ENCODE results near the gene ALK.
"Not testable (repeated sequence)": the region's sequence is repeated elsewhere in the genome, so short reads cannot be mapped to it uniquely, and the experiment has no call there.

The ALK gene

DNA sequence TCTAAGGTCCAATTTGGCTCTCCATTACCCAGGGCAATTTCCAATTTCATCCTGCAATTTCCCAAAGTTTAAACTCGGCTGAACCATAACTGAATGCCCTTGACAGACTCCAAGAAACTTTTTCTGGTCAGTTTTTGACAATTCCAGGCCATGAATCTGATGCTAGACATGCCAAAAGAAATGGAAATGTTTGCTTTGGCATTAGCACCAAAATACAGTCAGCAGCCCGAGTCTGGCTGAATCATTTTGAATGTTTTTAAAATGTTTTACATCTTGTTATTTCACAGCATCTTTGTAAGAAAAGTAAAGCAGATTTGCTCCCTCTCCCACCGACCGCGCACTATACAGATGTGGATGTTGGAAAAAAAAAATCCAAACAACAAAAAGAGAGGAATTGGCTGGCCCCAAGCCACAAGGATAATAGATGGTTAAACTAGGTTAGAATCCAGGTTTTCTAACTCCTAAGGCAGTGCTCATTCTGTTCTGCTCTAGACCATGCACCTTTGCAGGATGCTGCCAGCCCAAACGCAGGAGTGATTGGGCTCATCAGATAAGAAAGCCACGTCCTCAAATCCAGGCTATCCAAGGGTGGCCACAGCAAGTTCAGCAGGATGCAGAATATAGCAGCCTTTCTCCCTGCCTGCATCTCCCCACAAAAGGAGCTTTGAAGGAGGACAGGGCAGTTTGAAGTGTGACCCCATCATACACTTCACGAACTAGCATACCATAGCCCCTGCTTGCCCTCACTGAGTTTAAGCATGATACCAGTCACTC is 167.5 kb downstream of the ALK start:
- no peak for DNase-seq

DNA sequence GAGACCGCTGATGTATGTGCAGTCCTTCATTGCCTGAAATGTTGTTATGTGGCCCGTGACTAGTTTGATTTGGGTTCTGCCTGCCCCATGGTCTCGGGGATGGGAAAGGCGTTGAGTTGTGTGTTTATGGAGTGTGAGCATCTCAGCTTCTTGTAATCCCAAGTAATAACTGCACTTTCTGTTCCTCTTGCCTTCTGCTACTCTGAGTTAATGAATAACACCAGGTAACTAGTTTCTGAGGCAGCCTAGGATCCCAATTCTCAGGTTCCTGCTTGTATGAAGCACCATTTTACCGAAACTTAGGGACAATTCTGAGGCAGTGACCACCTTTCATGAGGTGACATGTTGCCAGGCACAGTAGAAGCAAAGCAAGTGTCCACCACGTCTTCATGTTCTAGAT is 170.0 kb downstream of the ALK start:
- no peak for DNase-seq

DNA sequence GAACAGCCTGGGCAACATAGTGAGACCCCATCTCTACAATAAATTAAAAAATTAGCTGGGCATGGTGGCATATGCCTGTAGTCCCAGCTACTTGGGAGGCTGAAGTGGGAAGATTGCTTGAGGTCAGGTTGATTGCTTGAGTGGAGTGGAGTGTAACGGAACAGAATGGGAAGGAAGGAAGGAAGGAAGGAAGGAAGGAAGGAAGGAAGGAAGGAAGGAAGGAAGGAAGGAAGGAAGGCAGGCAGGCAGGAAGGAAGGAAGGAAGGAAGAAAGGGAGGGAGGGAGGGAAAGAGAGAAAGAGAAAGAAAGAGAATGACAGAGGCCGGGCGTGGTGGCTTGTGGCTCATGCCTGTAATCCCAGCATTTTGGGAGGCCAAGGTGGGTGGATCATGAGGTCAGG is 170.9 kb downstream of the ALK start:
- DNase-seq = not testable (repeated sequence)

DNA sequence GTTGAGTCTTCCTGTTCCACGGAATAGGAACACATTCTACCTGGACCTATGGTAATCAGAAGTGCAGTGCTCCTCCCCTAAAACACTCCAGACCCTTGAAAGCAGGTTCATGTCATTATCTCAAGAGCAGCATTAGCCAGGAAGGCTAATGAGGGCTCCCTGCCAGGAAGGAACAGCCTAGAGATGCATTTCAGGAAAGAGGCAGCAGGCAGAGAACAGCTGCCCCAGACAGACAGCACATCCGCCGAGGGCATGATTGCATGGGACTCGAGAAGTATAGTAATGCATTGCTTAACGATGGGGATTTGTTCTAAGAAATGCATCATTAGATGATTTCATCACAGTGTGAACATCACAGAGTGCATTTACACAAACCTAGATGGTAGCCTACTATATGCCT is 171.5 kb downstream of the ALK start:
- no peak for DNase-seq

DNA sequence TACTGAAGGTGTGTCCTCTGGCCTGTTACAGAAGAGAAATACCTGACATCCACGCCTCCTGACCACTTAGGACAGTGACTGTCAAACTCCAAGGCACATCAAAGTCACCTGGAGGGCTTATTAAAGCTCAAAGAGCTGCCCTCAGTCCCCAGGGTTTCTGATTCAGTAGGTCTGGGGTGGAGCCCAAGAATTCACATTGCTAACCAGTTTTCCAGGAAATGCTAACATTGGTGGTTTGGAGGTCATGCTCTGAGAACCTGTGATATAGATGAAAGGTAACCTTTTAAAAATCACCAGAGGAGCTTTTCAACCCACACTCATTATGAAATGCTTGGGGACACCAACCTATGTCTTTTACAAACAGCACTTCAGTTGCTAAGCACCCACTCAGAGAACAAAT is 172.3 kb downstream of the ALK start:
- DNase-seq = no peak

DNA sequence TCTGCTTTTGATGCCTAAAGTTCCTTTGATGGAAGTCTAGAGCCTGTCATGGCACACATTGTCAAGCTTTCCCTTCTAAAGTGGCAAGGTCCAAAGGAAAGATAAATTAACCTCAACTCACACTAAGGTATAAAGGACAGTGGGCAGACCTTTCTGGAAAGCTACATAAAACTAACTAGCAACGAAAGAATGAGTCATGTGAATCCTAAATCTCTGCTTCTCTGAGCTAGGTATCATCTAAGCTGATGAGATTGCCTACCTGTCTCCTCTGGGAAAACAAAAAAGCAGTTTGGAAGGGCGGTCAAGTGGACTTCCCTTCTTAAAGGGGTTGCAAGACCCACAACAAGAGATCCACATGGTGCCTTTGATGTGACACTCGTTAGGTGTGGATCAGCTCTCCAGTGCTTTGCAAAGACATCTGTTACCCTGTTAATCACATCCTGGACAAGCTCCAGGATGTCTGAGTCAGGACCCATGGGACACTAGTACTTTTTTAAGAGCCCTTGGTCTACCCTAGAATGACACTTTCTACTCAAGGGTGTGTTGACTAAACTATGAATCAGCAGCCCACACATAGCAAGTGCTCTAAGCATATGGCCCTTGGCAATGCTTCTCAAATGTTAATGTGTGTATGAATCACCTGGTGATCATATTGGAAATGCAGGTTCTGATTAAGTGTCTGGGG is 173.5 kb downstream of the ALK start:
- DNase-seq = no peak

DNA sequence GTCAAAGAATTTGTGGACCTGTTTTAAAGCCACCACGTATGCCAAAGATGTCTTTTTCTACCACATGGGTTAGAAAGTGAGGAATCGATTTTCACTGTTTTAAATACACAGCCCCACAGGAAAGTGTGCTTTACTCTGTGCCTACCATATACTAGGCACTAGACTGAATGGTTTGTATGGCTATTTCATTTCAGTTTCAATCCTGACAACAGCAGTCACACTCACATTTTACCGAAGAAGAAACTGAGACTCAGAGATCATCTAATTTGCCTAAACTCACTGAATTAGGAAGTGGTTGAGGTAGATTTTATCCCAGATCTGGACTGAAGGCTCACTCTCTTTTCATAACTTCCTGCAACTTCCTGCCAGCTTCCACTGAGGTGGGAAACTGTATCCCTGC is 176.4 kb downstream of the ALK start:
- DNase-seq = no peak

DNA sequence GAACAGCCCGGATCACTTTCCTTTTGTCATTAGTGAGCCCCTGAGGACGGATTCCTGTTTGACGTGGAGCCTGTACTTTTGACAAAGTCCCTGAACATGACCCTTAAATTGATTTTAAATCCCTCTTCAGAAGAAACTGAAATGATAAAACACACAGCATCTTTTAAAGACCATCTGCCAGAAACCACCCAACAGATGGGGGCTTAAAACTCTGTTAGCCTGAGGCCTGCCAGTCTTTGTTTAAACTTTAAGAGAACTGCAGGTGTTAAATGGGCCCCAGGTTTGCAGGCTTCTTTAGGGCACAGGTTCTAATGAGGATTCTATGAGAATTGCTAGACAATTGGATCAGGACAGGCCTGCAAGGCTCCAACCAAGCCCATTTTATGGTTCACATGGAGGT is 177.9 kb downstream of the ALK start:
- DNase-seq = no peak

DNA sequence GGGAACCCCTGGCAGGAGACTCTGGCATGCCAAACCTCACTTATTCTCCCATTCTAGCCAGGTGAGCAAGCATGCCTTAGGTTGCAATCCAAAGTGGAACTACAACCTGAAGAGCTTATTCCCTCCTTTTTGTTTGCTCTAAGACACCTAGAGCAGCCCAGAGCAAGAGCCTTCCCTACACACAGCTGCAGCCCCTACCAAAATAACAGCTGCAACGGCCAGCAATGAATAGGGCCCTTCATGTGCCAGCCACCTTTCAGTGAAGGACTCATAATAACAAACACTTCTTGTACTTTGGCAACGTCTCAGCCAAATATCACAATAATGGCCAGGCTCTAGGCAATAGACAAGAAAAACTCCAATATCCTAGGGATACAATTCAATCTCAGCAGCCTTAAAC is 178.7 kb downstream of the ALK start:
- DNase-seq = no peak

DNA sequence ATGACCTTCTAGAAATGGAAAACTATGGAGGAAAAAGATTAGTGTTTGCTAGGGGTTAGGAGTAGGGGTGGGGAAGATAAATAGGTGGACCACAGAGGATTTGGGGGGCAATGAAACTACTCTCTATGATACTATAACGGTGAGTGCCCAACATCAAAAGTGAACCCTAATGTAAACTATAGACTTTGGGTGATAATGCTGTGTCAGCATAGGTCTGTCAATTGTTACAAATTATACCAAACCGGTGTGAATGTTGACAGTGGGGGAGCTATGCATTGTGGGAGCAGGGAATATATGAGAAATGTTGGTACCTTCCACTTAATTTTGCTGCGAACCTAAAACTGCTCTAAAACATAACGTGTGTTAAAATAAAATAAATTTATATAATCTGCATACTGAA is 180.3 kb downstream of the ALK start:
- DNase-seq = no peak

DNA sequence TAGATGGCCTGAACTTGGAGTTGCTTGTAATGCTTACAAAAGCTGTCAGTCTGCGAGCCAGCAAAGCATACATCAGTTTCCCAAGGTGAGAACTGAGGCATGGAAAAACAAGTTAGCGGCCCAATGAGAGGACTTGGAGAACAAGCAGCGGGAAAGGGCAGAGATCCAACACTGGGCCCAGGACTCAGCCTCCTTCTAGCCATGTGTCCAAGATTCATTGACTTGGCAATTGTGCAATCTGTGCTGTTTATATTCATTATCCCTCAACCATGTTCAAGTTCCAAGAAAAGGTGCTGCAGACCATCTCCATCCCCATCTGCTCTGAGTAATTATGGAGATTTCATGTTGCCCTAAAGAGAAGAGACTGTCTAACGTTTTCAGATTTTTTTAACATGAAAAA is 187.4 kb downstream of the ALK start:
- DNase-seq = no peak

DNA sequence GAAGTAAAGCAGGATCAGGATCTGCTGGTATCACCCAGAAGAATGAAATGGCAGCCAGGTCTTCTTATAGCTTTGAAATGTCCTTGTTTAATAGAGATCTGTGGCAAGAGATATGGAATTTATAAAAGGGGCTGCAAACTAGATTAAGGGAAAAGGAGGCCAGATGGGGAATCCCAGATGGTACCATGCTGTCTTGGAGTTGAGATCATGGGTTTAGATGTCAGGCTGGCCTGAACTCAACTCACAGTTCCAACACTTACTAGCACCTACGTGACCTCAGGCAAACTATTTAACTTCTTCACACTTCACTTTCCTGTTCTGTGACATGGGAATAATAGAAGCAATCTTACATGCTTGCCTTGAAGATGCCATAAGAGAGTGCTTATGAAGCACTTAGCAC is 188.2 kb downstream of the ALK start:
- no peak for DNase-seq

DNA sequence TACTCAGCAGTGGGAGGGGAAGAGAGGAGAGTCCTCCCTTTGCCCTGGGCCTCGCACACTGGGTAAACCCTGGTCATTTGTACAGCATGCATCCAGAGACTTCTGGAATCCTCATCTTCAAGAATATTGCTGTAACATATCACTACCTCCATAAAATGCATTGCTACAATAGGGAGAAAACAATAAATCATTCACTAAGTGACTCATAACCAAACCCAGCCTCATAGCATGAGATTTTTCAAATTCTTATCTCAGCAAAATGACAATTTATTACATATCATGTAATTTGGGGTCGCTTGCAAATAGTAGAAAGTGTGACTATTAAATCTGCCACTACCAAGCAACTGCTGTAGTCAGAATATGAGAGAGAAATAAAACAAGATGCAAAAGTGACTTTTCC is 189.4 kb downstream of the ALK start:
- no peak for DNase-seq

DNA sequence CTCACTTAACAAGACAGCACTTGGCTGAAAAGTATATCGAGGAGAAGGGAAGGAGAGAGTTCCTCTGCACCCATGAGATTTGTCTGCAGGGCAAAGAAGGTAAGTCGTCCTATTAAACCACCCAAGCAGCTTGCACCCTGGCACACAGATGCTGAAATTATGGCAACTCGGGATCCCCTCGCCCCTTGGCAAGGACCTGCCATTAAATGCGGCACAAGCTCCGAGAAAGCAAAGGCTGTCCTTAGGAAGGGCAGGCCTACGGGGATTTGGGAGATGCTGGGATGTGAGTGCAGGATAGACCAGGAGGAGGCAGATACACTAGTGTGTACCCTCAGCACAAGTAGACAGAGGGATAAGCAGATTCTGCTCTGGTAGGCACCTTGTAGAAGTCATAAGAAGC is 191.5 kb downstream of the ALK start:
- DNase-seq = no peak

DNA sequence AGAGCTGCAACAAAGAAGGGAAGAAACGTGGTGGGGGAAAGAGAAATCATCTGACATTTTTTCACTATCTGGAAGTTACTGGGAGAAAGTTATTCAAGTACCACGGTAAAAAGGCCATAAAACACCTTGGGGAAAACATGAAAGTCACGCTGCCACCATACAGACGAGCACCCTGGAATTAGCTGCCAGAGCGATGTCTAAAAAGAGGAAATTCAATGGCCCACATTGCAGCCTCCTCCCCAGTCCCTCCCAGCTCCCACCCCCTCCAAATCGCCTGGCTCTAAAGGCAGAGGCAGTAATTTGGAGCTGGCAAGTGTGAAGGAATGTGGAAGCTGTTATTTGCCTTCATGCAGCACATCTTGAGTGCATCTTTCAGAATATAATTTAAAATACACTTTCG is 192.0 kb downstream of the ALK start:
- no peak for DNase-seq

DNA sequence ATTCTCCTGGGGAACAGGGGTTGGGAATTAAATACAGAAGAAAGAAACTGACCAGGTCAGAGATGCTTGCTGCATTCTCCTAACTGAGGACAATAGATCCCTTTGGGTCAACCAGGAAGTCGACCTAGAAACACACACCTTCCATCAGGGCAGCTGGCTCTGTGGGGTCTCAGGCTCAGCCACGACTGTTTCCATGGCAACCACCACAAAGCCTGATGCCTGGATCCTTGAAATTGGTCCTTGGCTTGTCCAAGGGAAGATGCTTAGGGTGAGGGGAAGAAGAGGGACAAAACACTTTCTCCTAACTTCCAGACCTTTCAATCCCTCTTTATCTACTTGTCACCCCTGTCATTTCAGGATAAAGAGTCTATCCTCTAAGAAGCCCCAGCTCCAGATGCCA is 194.4 kb downstream of the ALK start:
- no peak for DNase-seq

DNA sequence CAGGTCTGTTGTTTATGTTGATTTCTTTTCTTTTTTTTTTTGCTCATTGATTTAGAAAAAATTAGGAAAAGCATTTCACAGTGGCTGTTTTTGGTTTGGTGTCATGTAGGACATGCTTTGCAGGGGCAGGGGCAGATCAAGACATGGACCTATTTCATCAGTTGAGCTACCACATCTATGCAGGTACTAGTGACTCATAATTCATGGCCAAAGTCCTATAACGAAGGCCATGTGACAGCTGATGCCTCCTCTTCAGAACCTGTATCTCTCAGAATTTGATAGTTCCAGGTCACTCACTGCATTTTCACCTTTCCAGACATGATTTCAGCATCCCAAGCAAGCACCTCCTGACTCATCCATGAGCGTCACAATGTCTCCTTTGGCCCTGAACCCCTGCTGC is 195.8 kb downstream of the ALK start:
- no peak for DNase-seq

DNA sequence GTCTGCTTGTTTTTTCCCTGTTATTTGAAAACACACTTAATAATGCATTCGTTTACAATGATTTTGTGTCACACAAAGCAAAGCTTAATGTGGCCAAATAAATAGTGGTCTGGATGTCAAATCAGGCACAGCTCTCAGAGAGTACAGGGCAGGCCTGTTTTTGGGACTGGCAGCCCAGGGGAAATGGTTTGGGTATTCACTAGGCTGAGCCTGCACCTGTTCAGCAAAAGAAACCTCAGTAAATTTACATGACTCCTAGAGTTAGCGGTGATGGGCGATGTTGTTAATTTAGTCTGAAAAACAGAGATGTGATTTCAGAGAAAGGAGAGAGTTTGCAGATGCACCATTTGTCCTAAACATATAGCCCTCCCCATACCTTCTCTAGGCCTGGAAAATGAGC is 197.1 kb downstream of the ALK start:
- no peak for DNase-seq

DNA sequence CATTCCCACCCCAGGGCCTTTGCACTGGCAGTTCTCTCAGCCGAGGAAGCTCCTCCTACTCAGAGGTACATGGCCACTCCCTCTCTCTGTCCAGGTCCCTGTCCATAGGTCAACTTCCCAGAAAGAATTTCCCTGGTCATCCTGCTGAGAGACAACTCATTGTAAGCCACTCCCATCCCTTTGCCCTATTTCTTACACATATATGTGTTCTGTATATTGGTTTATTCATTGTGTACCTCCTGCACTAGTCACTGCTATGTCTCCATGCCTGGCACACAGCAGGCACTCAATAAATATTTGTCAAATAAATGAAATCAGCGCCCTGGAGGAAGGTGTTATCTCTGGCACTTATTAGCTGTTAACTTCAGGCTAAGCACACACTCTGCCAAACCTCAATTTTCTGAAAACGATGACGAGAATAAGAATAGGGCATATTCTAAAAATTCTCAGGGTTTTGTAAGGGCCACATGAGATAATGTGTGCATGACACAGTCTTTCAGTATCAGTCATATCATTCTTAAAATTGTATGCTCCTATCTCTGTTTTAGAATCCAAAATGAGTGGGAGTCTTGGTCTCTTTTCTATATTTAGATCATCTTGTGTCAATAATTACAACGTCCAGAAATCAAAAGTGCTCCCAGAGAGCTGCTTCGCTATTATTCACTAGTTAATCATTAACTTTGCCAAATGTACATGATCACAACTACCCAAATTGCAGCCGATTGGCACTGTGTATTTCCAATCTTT is 198.0 kb downstream of the ALK start:
- DNase-seq = no peak

DNA sequence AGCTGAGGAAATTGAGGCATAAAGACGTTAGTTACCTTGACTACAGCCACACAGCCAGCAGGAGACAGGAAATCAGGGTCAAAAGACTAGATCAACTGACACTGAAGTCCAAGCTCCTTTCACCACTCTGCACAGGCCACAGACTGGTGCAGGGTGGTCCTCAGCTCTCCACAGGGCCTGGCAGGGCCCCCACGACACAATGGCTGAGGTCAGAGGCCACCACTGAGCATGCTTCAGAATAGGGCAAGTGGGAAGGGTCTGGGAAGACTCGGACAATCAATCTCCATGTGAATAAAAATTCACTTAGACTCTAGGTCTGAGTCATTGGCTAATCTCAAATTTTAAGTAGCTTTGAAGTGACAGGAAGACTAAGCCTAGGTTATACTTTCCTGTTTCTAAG is 201.7 kb downstream of the ALK start:
- DNase-seq = no peak

DNA sequence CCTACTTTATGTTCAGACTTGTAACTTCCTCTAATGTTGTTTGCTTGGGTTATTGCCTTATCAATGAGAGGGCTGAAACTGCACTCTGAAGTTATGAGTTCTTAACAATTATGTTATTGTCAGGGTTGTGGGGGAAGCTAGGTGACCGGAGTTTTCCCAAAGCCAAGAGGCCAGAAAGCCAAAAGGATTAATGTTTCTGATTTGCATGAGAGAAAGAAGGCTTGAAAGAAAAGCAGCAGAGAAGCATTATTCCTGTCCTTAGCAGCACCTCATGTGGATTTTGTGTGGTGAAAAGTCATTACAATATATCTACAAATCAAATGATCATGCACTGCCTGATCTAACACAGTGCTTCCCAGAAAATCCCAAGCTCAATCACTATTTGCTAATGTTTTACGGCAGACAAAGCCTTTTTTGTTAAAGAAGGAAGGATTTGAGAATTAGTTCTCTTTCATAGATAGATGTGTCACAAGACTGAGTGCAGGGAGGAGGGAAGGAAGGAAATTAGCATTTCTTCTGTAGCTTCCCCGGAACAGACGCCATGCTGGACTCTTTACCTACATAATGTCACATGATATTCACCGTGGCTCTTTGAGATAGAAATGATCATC is 203.2 kb downstream of the ALK start:
- DNase-seq = no peak

DNA sequence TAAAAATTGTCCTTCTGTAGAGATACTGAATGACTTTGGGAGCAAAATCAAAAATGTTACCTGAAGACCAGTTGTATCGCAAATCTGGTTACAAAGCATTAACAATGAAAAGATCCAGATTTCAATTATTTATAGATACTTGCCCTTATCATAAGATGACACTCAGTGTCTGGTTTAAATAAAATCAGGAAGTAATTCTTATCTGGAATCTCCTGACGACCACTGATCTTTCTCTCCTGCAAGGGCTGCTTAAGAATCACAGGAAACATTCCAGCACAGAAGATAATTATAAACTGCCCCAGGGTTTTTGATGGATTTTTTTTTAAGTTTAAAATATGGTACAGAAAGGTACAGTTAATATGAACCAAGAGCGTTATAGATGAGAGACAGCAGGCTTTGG is 205.7 kb downstream of the ALK start:
- no peak for DNase-seq

DNA sequence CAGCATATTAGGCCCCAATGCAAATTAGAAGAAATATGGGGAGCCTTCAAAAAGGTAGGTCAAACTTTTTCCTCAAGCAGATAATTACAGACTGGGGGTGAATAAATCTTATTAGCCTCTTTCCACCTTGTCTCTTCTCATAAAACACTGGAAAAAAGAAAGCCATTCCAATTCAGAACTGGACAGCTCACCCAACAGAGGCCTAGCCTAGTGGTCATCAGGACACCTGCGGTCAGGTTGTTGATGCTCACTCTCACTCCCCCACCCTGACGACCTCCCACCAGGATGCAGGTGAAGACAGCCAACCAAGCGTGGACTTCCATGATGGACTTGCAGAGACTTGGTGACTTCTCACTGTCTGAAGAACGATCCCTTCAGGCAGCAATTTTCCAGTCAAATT is 207.1 kb downstream of the ALK start:
- no peak for DNase-seq
